ENCODE results near the gene ZNF382.
A peak's percentile ranks its signal among the peaks of the same experiment; 100 is the strongest.
"Not testable (repeated sequence)": the region's sequence is repeated elsewhere in the genome, so short reads cannot be mapped to it uniquely, and the experiment has no call there.

ZNF382 gene

DNA sequence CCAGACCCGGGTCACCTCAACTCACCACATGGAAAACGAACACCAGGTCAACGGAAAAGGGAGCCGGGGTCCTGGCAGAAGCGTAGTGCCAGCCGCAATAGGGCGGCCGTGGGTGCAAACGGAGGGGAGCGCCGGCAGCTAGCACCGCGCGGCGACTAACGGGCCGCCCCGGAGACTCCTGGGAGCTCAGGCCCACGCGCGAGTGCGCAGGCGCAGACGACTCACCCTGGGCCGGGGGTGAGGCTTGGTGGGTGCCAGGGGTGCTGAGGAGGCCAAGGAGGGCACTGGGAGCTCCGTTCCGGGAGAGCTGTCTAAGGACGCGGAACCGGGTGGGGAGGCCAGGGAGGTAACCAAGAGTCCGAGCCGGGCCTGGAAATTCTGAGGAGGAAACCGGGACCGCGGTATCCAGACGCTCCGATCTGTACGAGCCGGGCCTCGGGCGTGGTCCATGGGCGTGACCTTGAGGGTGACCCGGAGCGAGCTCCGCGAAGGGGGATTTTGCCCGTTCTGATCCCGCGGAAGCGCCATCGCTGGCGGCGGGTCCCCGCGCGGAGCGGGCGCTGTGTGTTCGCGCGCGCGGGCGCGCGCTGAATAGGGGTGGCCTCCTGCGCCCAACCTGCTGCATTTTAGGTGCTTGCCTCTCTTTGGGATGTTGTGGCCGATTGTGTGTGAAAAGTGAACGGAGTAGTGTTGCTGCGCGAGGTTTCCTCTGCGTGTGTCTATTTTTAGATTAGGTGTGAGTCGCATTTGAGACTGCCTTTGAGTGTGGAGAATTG, at the start of gene ZNF382:
Gene ZNF382 (plus strand): TSS at position 213 of the 776 bp plus-strand sequence. CDS start 4,602 bp downstream, outside the sequence.
- Histone ChIP-seq H3K27me3 (ENCODE audit: control insufficient read depth, insufficient read depth, low read length) (peaks cover 15% of the 10 kb centered on the region), H3K27ac (ENCODE audit: low read depth, low read length) (no peak within 1 kb of the TSS), H3K9ac (ENCODE audit: low read depth, low read length) (peak within 1 kb of the TSS; percentile 30; the same call in 1 of the 2 replicates), H3K4me1 (ENCODE audit: control insufficient read depth, insufficient read depth, low read length) (no peaks in the 10 kb centered on the region), H3K4me3 (ENCODE audit: low read depth, low read length) (peak within 1 kb of the TSS; percentile 82), H3K36me3 (ENCODE audit: control insufficient read depth, insufficient read depth, low read length) (peaks cover under 1% of the 10 kb centered on the region; the same call in 1 of the 2 replicates), H3K9me3 (ENCODE audit: control insufficient read depth, insufficient read depth, low read length) (no peaks in the 10 kb centered on the region)

DNA sequence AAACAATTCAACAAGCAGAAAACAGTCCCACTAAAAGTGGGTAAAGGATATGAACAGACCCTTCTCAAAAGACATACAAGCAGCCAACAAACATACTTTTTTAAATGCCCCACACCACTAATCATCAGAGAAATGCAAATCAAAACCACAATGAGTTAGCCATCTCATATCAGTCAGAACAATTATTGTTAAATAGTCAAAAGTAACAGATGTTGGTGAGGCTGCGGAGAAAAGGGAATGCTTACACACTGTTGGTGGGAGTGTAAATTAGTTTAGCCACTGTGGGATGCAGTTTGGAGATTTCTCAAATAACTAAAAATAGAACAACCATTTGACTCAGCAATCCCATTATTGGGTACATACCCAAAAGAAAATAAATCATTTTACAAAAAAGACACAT, 40.7 kb upstream of the ZNF382 start:
- no peak overlapping the region for H3K9ac ChIP-seq (ENCODE audit: low read depth, low read length)
- H3K36me3 ChIP-seq (ENCODE audit: control insufficient read depth, insufficient read depth, low read length) = peaks cover 20% of the 10 kb centered on the region
- H3K27me3 ChIP-seq (ENCODE audit: control insufficient read depth, insufficient read depth, low read length) = no peaks in the 10 kb centered on the region
- H3K9me3 ChIP-seq (ENCODE audit: control insufficient read depth, insufficient read depth, low read length) = peaks cover 59% of the 10 kb centered on the region
- H3K4me3 ChIP-seq (ENCODE audit: low read depth, low read length) = no peak overlapping the region
- H3K27ac ChIP-seq (ENCODE audit: low read depth, low read length) = no peak overlapping the region
- H3K4me1 ChIP-seq (ENCODE audit: control insufficient read depth, insufficient read depth, low read length) = no peaks in the 10 kb centered on the region

DNA sequence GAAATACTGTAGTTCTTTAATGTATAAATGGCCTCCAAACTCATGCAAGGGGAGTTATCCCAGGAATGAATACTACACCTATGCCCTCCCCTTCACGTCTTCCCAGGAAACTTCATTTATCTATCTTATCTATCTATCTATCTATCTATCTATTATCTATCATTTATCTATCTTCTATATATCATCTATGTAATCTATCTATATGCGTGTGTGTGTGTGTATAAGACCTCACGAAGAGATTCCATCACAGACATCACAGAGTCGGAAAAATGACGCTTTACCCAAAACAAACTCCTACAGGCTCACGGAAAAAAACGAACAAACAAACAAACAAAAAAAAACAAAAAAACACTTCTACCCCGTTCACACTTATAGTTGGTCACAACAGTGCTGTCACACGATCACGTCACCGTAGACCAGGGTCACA, 32.5 kb upstream of the ZNF382 start:
- Histone ChIP-seq H3K27ac (ENCODE audit: low read depth, low read length) (peak overlapping the region; percentile 81), H3K9ac (ENCODE audit: low read depth, low read length) (peak overlapping the region; percentile 82), H3K27me3 (ENCODE audit: control insufficient read depth, insufficient read depth, low read length) (no peaks in the 10 kb centered on the region), H3K9me3 (ENCODE audit: control insufficient read depth, insufficient read depth, low read length) (peaks cover 7% of the 10 kb centered on the region; the same call in 1 of the 2 replicates), H3K4me1 (ENCODE audit: control insufficient read depth, insufficient read depth, low read length) (no peaks in the 10 kb centered on the region; the same call in none of the 2 replicates), H3K4me3 (ENCODE audit: low read depth, low read length) (peak overlapping the region; percentile 94), H3K36me3 (ENCODE audit: control insufficient read depth, insufficient read depth, low read length) (peaks cover 27% of the 10 kb centered on the region)

DNA sequence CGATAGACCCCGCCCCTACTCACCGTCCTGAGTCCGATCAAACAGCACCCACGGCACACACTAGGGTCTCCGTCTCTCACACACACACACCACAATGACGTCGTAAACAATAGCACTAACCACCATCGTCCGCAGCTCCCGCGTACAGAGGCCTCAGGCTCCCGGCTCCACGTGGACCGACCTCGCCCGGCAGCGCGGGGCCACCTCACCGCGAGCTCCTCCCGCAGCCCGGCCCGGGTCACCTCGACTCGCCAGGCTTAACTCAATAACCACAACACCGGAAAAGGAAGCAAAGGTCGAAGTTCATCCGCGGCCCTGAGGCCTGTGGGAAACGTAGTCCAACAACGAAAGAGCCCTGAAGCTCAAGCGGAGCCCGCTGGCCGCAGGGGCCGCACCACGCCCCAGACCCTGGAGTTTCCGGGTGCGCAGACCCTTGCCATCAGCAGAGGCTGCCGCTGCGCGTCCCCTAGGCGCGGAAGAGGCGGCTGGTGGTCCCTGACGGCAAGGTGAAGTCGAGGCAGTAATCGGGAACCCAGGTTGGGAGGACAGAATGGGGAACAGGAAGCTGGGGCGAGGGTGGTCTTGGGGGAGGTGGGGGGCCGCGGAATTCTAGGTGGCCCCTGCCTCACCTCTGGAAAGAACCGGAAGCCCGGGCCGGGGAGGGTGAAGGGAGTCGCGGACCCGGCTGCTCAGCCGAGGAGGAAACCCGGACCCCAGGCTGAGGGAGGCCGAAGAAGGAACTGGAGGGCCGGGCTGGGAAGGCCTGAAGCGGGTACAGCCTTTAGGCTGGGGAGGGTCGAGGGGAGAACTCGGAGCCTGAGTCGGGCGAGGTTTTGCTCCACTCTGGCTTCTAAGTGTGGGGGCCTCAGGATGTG, 31.9 kb upstream of the ZNF382 start, which contains the start of gene ZNF529:
Gene ZNF529 (minus strand): TSS at position 273 of the 875 bp plus-strand sequence. CDS start 946 bp downstream, outside the sequence.
- Histone ChIP-seq H3K4me1 (ENCODE audit: control insufficient read depth, insufficient read depth, low read length) (no peaks in the 10 kb centered on the region; the same call in none of the 2 replicates), H3K9ac (ENCODE audit: low read depth, low read length) (peak within 1 kb of the TSS; percentile 82), H3K27ac (ENCODE audit: low read depth, low read length) (peak within 1 kb of the TSS; percentile 81), H3K27me3 (ENCODE audit: control insufficient read depth, insufficient read depth, low read length) (no peaks in the 10 kb centered on the region), H3K36me3 (ENCODE audit: control insufficient read depth, insufficient read depth, low read length) (peaks cover 24% of the 10 kb centered on the region), H3K9me3 (ENCODE audit: control insufficient read depth, insufficient read depth, low read length) (peaks cover 7% of the 10 kb centered on the region; the same call in 1 of the 2 replicates), H3K4me3 (ENCODE audit: low read depth, low read length) (peak within 1 kb of the TSS; percentile 94)

DNA sequence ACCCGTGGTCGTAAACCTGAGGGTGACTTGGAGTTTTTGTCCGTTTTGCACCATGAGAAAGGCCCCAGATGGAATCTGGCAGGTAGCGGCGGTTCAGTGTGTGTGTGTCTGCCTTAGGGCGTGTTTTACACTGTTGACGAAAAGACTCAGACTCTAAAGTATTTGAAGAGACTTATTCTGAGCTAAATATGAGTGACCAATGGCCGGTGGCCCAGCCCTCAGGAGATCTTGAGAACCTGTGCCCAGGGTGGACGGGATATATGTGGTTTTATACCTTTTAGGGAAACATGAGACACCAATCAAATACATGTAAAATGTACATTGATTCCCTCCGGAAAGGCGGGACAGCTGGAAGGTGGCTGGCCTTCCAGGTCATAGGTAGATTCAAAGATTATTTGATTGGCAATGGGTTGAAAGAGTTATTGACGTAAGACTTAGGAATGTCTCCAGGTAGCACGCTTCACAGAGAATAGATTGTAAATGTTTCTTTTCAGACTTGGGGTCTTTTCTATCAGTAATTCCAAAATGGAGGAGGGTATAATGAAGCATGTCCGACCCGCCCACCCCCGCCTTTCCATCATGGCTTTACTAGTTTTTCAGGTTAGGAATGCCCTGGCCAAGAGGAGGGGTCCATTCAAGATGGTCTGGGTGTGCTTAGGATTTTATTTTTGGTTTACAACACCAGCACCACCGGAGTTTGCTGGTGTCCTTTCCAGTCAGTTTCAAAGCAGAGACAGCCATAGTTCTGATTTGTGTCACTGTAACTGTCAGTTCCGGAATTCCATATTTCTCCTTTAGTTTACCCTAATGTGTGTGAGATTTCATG, 31.0 kb upstream of the ZNF382 start:
- peak overlapping the region; percentile 82 for H3K9ac ChIP-seq (ENCODE audit: low read depth, low read length)
- no peaks in the 10 kb centered on the region; the same call in none of the 2 replicates for H3K4me1 ChIP-seq (ENCODE audit: control insufficient read depth, insufficient read depth, low read length)
- H3K9me3 ChIP-seq (ENCODE audit: control insufficient read depth, insufficient read depth, low read length) = 0 out of 2 replicates have a peak, but pooled peaks cover 1% of the 10 kb centered on the region
- H3K27ac ChIP-seq (ENCODE audit: low read depth, low read length) = peak overlapping the region; percentile 81
- H3K27me3 ChIP-seq (ENCODE audit: control insufficient read depth, insufficient read depth, low read length) = no peaks in the 10 kb centered on the region
- peaks cover 21% of the 10 kb centered on the region for H3K36me3 ChIP-seq (ENCODE audit: control insufficient read depth, insufficient read depth, low read length)
- H3K4me3 ChIP-seq (ENCODE audit: low read depth, low read length) = peak overlapping the region; percentile 94

DNA sequence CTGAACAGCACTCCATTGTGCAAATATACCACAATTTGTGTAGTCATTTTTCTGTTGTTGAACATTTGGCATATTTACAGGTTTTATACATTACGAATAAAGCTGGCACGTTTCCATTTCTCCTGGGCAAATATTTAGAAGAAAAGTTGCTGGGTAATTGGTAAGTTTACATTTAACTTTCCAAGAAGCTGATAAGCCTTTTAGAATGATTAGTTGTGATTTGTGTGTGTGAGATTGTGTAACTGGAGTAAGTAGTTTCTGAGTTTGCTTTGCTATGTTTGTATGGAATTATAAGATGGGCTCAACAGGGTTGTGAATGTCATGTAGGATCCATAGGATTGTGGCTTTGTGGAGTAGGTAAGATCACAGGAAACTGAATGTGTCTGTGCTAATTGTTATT, 30.4 kb upstream of the ZNF382 start:
- H3K36me3 ChIP-seq (ENCODE audit: control insufficient read depth, insufficient read depth, low read length) = peaks cover 25% of the 10 kb centered on the region
- no peaks in the 10 kb centered on the region; the same call in none of the 2 replicates for H3K4me1 ChIP-seq (ENCODE audit: control insufficient read depth, insufficient read depth, low read length)
- H3K27me3 ChIP-seq (ENCODE audit: control insufficient read depth, insufficient read depth, low read length) = no peaks in the 10 kb centered on the region
- no peak overlapping the region for H3K27ac ChIP-seq (ENCODE audit: low read depth, low read length)
- no peak overlapping the region for H3K9ac ChIP-seq (ENCODE audit: low read depth, low read length)
- no peaks in the 10 kb centered on the region for H3K9me3 ChIP-seq (ENCODE audit: control insufficient read depth, insufficient read depth, low read length)
- peak overlapping the region; percentile 94 for H3K4me3 ChIP-seq (ENCODE audit: low read depth, low read length)

DNA sequence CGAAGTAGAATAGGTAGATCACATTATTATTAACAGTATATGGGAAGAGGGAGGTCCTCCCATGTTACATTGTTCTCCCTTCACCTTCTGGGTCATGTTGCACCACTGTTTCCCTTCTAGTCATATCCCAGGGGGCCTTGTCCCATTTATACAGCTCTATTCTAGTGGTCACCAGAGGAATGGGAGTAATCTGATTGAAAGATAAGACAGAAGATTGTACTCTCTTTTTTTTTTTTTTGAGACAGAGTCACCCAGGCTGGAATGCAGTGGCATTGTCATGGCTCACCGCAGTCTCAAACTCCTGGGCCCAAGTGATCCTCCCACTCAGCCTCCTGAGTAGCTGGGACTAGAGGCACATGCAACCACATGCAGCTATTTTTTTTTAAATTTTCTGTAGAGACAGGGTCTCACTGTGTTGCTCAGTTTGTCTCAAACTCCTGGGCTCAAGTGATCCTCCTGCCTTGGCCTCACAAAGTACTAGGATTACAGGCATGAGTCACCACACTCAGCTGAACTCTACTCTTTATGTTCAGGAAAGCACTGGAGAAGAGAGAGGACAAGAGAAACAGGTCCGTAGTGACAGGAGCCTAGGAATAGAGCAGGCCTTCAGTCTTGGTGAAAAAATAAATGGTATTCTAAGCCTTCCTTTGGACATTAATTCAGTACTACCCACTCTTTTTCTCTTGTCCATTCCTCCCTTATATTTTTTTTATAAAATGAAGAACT, 27.7 kb upstream of the ZNF382 start:
- Histone ChIP-seq H3K9ac (ENCODE audit: low read depth, low read length) (no peak overlapping the region), H3K4me3 (ENCODE audit: low read depth, low read length) (no peak overlapping the region), H3K36me3 (ENCODE audit: control insufficient read depth, insufficient read depth, low read length) (peaks cover 34% of the 10 kb centered on the region), H3K27me3 (ENCODE audit: control insufficient read depth, insufficient read depth, low read length) (no peaks in the 10 kb centered on the region), H3K4me1 (ENCODE audit: control insufficient read depth, insufficient read depth, low read length) (no peaks in the 10 kb centered on the region; the same call in 1 of the 2 replicates), H3K9me3 (ENCODE audit: control insufficient read depth, insufficient read depth, low read length) (no peaks in the 10 kb centered on the region), H3K27ac (ENCODE audit: low read depth, low read length) (no peak overlapping the region)

DNA sequence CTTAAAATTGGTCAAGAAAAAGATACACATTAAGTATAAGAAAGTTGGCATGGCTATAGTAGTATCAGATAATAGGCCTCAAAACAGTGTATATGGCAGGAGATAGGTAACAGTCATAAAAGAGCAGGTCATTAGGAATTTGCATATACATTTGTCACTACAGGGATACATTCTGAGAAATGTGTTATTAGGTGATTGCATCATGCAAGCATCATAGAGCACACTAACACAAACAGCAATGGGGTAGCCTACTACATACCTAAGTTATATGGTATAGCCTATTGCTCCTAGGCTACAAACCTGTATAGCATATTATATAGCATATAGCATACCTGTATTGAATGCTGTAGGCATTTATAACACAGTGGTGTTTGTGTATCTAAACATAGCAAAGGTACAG, 25.9 kb upstream of the ZNF382 start:
- Histone ChIP-seq H3K27me3 (ENCODE audit: control insufficient read depth, insufficient read depth, low read length) (no peaks in the 10 kb centered on the region), H3K9ac (ENCODE audit: low read depth, low read length) (no peak overlapping the region), H3K4me3 (ENCODE audit: low read depth, low read length) (no peak overlapping the region), H3K4me1 (ENCODE audit: control insufficient read depth, insufficient read depth, low read length) (no peaks in the 10 kb centered on the region; the same call in 1 of the 2 replicates), H3K27ac (ENCODE audit: low read depth, low read length) (no peak overlapping the region), H3K9me3 (ENCODE audit: control insufficient read depth, insufficient read depth, low read length) (no peaks in the 10 kb centered on the region), H3K36me3 (ENCODE audit: control insufficient read depth, insufficient read depth, low read length) (peaks cover 34% of the 10 kb centered on the region)

DNA sequence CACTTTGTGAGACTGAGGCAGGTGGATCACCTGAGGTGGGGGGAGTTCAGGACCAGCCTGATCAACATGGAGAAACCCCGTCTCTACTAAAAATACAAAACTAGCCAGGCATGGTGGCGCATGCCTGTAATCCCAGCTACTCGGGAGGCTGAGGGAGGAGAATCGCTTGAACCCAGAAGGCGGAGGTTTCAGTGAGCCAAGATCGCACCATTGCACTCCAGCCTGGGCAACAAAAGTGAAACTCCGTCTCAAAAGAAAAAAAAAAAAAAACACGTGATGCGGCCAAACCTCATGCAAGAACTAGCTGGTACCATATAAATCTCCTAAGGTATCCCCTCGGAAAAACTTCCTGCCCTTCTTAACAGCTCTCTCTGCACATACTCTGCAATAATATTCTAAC, 2.4 kb upstream of the ZNF382 start:
- H3K9me3 ChIP-seq (ENCODE audit: control insufficient read depth, insufficient read depth, low read length); H3K9ac ChIP-seq (ENCODE audit: low read depth, low read length); H3K36me3 ChIP-seq (ENCODE audit: control insufficient read depth, insufficient read depth, low read length); H3K4me1 ChIP-seq (ENCODE audit: control insufficient read depth, insufficient read depth, low read length); H3K4me3 ChIP-seq (ENCODE audit: low read depth, low read length); H3K27ac ChIP-seq (ENCODE audit: low read depth, low read length): not testable (repeated sequence)
- peaks cover 15% of the 10 kb centered on the region for H3K27me3 ChIP-seq (ENCODE audit: control insufficient read depth, insufficient read depth, low read length)
